Activated CD4-positive, alpha-beta T cell treated with anti-CD3 and anti-CD28 coated beads, Interleukin-10, Interleukin-2, amounts not matched to agents 100 ng/mL and 50 ng/mL, durations not matched to agents 16 hours and 8 hours (primary cell): ENCODE measurements around the gene ADAMTS5.

Experiments used
- DNase-seq: peaks from one replicate; pipeline ENCODE4 v3.0.0-alpha.2; 2020

Gene ADAMTS5

DNA sequence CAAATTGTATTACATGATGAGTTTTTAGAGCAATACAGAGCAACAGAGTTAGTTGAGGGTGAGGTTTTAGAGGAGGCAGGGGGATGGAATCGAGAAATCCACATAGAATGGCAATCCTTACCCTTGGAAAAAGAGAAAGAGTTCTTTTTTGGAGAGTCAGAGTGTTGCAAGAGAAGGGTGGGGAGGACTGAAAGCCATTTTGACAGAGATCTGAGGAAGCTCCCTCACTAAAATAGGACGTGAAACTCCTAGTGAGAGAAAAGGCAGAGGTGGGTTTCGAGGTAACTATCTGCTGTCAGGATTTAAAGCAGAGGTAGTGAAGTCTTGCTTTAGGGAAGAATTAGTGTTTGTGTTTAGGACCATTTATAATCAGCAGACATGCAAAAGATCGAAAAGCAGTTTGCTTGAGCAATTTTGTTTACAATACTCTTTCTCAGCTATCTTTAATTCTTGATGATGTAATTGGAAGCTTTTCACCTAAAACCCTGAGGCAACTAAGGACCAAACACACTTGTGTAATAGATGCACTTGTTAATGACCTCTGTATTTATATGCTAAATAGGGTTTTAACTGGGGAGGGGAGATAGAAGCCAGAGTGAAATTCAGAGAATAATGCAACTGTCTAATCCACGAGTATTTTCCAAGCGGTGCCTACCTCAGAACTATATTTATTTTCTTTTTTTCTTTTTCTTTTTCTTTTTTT lies 20.0 kb downstream of the ADAMTS5 start:
- no peak for DNase-seq

DNA sequence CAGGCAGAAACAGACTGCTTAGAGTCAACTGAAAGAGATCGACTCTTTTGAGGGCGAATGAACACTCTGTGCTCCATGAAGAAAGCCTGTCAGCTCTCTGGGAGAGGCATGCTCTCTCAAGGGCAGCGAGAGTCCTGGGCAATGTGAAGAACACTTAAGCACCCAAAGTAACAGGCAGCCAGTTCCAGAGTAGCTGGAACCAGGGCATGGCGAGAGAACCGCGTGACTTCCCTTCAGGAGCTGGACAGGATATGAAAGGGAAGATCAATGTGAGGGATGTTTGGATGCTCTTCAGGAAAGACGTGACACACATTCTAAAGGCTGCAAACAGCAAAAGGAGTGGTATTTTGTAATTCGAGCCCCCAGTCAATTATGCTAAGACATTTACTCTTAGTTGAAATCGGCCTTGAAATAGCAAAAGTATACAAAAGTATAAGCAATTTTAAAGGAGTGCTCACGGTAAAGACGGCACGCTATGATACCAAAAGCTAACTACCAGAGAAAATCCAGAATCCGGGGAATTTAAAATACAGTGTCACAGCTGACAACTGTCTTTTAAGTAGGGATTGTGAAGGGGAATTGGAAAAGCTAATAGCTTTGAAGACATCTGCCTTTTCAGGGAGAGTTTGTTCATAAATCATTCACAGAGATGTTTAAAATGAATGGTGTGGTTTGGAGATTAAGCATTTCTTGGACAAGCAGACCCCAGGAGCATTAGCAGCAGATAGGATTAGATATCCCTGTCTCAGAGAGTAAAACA lies 20.8 kb downstream of the ADAMTS5 start:
- no peak for DNase-seq

DNA sequence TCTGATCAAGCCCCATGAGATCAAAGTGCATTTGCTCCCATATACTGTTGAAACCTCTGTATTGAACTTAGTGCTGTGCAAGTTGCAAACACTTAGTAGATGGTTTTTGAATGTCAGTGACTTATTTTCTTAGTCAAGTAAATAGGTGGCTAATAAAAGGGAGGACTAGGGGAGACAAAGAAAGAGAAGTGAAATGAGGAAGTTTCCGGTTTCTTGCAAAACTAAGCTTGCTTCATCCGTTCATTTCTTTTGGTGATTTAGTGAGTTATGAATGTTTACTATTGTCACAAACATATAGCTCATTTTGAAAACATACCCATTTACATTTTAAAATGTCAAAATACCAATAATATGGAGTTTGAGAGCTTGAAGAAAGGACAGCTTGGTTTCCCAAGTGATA lies 23.0 kb downstream of the ADAMTS5 start:
- DNase-seq = no peak

DNA sequence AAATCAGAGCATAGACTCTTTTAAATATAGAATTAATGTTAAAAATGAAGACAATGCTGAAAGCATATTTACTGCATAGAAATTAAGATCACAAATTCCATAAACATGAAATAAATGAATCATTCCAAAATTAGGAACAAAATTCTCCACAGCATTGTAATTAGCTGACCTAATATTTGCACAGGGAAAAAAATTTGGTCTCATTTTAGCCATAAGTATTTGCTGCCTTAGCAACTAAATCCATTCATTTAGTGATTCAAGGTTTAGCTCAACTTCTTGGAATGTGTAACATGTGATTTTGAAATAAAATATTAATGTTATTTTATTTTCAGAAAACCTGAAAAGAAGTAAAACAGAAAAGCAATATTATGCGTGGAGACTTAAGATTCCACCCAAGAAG lies 25.5 kb downstream of the ADAMTS5 start:
- DNase-seq = no peak

DNA sequence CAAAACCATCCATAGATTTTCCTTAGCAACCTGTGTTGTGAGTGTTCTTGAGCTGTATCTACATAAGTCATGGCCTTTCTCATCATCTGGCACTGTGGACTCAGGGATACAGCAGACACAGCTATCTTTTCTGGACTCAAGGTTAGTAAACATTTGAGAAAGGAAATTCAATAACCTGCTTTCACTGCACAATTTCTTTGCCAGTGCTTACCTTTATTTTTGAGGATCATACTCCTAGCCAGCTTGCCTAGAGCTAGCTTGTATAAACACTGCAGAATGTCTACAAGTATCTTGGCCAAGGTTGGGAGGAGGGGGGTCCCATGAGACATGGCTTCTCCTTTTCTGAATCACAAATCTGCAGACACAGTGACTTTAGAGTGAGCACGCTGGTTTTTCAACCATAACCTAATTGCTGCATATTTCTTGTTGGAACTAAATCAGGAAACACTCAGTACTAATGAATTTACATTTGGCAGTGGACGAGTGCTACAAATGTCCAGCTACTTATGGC lies 27.2 kb downstream of the ADAMTS5 start:
- no peak for DNase-seq

DNA sequence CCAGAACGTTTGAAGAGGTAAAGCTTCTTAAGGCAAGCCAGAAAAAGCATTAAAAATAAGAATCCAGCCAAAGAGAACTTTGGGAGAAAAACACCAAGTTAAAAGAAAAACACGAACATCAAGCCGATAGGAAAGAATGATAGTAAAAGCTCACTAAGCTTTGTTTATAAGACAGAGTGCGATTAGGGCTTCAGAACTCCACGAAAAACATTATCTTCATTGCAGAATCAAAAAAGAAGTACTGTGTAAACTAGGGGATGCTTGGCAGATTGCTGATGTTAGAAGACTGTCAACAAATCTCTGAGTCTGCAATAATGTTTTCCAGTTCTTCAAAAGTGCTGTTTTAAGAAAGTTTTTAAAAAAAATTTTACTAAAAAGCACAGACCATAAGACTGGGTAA lies 30.2 kb downstream of the ADAMTS5 start:
- no peak for DNase-seq

DNA sequence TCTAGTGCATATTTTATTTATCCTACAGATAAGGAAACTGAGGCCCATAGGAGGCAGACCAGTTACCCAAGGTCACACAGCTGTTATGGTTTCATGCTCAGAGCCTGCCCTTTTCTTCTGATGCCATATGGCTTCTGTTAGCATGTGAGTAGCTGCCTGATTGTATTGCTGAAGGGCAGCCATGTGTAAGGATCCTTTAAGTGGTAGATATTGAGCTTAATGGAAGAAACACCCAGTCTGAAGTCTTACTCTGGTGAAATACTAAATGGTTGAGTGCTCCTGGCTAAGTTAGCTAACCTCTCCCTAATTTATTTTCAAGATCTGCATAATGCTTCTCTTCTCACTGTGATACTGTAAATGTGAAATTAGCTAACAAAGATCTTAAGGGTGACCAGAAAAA lies 30.9 kb downstream of the ADAMTS5 start:
- no peak for DNase-seq

DNA sequence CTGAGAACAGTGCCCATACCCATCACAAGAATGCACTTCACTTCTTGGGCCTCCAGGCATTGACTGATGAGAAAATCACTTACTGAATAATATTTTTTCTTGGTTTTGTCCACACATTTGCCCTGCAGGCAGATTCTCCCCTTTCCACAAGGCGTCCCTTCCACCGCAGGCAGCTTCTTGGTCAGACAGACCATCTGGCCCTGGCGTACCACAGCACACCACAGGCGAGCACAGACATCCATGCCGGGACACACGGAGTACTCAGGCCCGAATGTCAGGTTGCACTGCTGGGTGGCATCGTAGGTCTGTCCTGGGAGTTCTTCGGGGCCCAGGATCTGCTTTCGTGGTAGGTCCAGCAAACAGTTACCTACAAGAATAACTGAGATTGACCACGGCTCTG lies 32.5 kb downstream of the ADAMTS5 start:
- no peak for DNase-seq

DNA sequence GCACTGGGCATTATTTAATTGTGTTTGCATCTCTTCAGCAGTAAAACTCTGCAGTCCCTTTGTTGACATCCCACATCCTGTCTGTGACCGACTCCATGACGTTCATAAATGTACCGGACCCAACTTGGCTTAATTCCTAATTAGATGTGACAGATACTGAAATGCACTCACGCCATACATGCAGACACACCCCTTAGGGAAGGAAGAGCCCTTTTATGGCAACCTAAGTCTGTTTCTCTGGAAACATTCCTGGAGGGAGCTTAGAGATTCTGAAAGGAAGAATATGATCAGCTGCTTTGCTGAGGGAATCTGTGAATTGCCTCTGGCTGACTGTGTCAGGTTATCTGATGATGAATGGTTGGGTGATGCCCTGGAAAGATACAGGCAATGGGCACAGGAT lies 33.4 kb downstream of the ADAMTS5 start:
- no peak for DNase-seq

DNA sequence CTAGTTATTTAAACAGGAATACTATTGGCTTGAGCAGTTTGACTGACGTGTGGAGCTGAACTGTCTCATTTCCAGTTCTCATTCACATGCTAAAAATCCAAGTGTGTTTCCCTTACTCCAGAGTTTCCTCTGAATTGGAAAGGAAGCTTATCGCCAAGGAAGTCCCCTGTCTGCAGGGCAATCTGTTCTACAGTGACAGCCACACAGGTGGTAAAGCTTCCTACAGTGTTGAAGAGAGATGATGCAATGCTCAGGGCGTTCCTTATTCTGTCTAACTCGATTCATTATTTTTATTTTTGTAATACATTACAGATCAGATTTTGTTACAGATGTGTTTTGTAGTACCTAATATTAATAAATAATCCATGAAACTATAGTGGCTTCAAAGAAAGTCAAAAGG lies 41.3 kb downstream of the ADAMTS5 start:
- DNase-seq = no peak

DNA sequence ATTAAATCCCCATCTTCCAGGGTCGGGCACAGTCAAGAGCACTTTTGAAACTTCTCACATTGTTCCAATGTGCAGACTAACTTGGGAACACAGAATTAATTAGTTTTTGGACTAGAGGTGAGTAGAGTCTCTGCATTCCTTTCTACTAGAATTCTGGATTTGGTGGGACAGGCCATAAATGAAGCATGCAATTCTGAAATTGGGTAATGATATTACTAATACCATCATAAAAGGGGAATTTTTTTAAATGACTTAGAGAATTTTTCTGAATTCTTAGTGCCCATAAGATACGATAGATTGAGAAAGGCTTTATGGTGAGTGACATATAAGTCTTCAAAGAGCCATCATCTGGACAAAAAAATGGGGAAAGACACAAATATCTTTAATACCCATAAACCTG lies 41.8 kb downstream of the ADAMTS5 start:
- DNase-seq = no peak

DNA sequence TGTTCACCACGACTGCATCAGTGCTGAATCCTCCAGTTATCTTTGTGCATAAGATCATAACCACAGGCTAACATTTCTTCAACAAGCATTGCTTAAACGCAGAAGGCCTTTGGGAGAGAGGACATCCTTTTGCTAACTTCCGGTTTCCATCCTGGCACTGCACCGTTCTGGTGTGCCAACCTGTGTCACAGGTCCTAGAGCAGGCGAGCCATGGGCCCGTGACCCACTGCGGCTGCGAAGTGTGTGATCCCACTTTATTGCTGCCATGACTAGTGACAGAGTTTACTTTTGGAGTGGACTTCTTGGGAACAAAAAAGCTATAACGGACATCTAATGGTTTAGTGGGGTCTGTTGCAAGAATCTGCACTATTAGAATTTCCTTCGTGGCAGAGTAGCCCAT lies 42.9 kb downstream of the ADAMTS5 start:
- DNase-seq = no peak

DNA sequence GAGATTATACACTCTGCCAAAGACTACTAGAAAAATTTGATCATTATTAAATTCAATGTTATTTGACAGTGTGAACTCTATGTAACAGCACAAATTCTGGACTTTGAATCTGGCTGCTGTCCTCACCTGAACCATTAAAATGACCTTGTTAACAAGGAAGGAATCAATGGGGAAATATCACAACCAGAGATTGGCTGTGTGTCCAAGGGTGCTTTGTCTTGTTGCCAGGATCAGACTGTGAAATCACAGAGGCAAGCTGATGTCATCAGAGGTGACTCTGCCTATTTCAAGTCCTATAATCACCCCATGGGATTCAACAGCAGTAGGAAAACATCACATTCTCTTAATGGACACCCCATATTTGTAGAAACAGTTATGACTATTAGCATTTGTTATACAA lies 46.8 kb downstream of the ADAMTS5 start:
- DNase-seq = no peak

DNA sequence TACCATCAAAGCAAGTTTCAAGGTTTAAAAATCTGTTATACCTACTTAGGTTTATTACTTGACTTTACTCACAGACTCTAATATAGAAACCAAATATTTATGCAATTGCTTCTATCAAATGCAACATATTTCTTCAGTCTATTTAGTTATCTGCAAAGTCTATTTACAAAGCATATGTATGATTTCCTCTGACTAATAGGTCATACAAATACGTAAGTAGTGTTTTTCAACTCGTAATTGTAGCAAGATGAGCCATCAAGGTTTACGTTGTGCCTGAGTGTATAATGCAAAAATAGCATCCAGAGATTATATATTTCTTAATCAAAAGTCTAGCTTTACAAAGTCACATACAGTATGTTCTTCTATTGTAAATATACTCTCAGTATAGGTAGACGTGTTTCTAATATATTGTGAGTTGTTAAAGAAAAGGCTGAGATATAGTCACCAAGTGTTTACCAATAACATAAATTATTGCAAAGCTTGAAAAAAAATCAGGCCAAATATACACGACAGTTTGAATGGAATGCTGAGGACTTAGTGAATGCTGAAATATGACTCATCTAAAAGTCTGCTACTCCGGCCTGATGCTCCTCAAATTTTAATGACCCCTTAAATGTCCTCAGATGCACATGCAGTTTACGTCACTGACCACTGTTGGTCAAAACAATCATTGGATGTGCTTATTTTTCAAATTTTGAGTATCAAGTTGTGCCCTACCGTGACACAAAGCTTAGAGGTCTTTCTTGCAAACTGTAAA lies 48.4 kb downstream of the ADAMTS5 start:
- no peak for DNase-seq

DNA sequence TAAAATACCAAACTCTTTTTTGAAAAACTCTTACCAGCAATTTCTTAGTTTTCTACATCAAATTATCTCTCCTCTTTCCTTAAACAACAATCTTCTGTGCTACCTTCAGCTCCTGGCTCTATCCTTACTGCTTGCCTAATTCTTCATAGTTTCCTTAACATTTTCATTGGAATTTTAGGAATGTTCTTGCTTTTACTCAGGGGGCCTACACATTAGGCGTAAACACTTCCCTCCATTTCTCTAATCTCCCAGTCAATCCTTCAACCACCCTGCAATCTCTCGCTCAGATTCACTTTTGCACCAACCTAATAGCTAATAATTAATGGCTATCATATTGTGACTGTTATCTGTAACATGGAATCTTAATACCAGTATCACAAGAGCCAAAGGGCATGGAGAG lies 50.1 kb downstream of the ADAMTS5 start:
- DNase-seq = no peak

DNA sequence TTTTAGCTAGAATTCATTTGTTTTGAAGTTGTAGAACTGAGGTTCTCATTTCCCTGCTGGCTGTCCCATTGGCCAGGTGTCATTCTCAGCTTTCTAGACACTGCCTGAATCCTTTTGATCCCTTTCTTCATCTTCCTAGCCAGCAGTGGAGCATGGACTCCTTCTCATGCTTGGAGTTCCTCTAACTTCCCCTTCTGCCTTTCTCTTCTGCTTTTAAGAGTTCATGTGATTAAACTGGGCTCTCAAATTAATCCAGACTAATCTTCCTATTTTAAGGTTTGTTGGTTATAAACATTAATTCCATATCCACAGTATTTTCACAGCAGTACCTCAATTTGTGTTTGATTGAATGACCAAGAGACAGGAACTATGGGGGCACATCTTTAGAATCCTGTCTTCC lies 52.3 kb downstream of the ADAMTS5 start:
- DNase-seq = no peak

DNA sequence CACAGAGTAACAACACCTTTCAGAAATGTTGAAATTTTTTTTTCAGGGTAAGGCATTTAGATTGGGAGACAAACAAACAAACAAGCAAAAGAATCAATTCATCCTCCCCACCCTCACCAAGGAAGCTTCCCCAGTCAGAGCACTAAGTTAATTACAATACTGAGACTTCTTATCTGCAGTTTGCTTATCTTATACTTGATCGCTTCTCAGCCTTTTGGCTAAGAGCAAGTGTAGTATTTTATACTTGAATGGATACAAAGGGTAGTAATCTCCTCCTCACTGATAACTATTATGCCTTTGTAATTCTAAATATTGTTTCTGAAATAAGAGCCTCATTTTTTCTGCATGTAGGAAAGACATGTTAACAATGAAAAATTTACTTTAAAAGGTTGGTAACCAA lies 54.4 kb downstream of the ADAMTS5 start:
- DNase-seq = no peak

DNA sequence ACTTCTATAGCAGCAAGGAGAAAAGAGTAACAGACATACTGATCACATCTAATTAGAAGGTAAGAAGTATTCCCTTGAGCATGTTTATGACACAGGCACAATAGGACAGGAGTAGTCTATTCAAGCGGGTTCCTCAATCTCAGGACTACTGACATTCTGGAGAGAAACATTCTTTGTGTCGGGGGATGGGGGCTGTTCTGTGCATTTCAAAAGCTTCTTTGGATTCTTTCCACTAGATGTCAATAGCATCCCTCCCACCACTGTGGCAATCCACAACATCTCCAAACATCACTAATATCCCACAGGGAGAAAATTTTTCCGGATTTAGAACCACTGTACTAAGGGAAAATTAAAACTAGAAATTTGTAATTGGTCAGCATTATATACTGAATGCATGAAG lies 56.9 kb downstream of the ADAMTS5 start:
- DNase-seq = no peak

DNA sequence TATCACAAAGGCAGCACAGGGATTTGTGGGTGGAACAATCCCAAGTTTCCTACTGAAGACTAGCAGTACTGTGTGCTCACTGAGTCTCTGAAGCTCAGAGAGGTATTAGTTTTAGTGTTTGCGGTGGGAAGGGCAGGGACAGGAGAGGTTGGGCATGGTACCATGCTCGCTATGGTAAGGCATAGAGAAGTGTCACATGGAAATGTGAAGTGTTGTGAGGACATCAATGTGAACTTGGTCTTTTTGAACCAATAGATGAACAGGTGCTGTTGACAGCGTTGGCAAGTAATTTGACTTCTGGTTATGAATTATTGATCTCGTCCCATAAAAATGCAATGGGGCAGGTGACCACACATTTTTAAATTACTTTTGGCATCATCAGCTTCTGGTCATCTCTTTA lies 65.9 kb downstream of the ADAMTS5 start:
- no peak for DNase-seq

DNA sequence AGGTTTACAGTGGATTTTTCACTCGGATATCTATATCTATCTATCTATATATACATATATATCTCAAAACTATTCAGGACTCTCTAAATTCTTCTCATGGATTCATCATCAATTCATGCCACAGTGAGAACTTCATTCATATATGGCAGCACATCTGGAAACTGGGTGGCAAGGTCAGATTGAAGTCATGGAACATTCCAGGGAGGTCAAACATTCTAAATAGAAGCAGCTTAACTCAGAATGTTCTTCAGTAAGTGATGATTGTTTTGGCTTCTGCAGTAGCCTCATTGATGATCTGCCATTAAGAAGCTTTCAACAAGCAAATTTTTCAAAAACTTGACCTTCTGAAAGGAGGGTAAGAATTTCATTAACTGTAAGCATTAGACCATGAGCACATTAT lies 74.7 kb downstream of the ADAMTS5 start:
- no peak for DNase-seq

DNA sequence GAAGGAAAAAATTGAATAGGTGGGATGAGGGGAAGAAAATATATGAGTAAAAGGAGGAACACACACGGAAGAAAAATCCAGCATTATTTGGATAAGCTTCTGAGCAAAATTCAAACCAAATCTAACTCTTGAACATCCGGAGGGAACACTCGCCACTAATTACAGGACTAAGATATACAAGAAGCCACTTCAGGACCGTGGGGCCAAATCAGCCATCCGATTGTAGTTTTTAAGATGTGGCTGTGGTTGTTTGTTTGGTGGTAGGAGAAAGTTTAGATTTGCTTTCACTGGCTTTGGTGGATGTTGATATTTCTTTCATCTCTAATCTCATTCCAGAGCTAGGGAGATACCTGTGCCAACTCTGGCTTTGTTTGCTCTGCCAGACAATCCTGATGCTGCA lies 78.0 kb downstream of the ADAMTS5 start:
- no peak for DNase-seq

DNA sequence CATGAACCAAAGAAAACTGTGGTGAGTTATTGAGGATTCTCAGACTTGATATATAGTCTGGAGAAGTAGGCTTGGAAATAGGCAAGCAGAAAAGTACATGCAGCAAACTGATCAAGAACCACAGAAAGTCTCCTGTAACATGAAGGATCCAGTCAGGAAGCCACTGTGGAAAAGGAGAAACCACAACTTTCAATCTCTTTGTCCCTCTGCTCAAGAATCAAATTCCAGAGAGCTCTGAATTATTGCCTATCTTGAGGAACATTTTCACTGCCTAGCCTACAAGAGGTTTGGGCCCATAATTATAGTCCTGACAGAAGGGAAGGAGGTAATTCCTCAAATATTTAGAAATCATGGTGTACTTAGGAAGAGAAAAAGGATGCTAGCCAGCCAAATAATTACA lies 78.6 kb downstream of the ADAMTS5 start:
- DNase-seq = no peak

DNA sequence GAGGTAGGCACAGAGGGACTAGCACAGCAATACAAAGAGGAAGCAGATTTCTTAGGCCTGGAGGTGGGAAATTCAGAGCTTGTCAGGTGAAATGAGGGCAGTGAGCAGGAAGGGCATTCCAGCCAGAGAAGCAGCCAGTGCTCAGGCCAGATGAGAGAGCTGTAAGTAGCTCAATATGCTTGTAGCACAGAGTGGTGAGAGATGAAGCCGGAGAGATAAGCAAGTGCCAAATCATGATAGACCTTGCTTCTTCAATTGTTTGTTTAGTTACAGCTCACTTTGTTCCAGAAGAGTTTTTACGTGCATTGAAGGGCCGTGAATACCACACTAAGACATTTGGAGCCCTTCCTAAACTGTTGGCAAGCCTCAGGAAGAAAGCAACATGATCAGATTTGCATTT lies 79.6 kb downstream of the ADAMTS5 start:
- DNase-seq = no peak

DNA sequence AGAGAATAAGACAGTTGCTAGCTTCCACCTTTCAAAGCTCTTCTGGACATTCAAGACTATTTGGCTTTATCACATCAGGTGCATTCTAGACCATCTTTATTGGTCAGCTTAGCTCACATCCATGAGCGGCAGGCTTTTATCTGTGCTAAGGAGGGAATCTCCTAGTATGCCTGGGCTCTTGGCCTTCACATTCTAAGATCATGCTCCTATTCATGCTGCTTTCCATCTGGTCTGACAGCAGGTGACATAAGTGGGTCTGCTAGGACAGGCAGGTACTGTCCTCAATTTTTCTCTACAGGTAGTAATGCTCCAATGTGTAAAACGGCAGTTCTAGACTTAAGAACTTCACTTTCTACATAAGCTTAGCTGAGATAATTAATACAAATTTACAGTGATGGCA lies 82.5 kb downstream of the ADAMTS5 start:
- DNase-seq = no peak
